Measurements from ENCODE around the gene MBNL1.

The MBNL1 gene

GRCh38 chr3:152299249-152299976 is 30.7 kb downstream of the MBNL1 start:
- DNase-seq = no peak

- DNase-seq = no peak
Observed at GRCh38 chr3:152300029-152300731, 31.5 kb downstream of the MBNL1 start.

GRCh38 chr3:152301745-152302181 is 33.0 kb downstream of the MBNL1 start:
- no peak for DNase-seq

GRCh38 chr3:152302521-152303021 is 33.8 kb downstream of the MBNL1 start:
- peak; percentile 11 to 50 for DNase-seq

GRCh38 chr3:152304160-152304559 is 35.4 kb downstream of the MBNL1 start:
- no peak for DNase-seq

- no peak for DNase-seq
Observed at GRCh38 chr3:152305075-152305474, 36.3 kb downstream of the MBNL1 start.

GRCh38 chr3:152307829-152308474 is 39.2 kb downstream of the MBNL1 start:
- no peak for DNase-seq

- DNase-seq = no peak
Observed at GRCh38 chr3:152308475-152308844, 39.7 kb downstream of the MBNL1 start.

- no peak for DNase-seq
Observed at GRCh38 chr3:152309031-152309430, 40.3 kb downstream of the MBNL1 start.

GRCh38 chr3:152309535-152310307 is 41.0 kb downstream of the MBNL1 start:
- DNase-seq = no peak

- DNase-seq = no peak
Observed at GRCh38 chr3:152313430-152313829, 44.7 kb downstream of the MBNL1 start.

- DNase-seq = no peak
Observed at GRCh38 chr3:152313914-152314313, 45.2 kb downstream of the MBNL1 start.

GRCh38 chr3:152314677-152315353 is 46.1 kb downstream of the MBNL1 start:
- no peak for DNase-seq

GRCh38 chr3:152315623-152316022 is 46.9 kb downstream of the MBNL1 start:
- no peak for DNase-seq

- DNase-seq = no peak
Observed at GRCh38 chr3:152316318-152316717, 47.6 kb downstream of the MBNL1 start.

GRCh38 chr3:152317184-152317583 is 48.5 kb downstream of the MBNL1 start:
- no peak for DNase-seq

- DNase-seq = no peak
Observed at GRCh38 chr3:152317956-152318355, 49.2 kb downstream of the MBNL1 start.

- peak in 1 of 2 donors; percentile 29 for DNase-seq
Observed at GRCh38 chr3:152318512-152318911, 49.8 kb downstream of the MBNL1 start.

- no peak for DNase-seq
Observed at GRCh38 chr3:152319256-152319655, 50.5 kb downstream of the MBNL1 start.

GRCh38 chr3:152319831-152320617 is 51.3 kb downstream of the MBNL1 start:
- DNase-seq = no peak

- DNase-seq = no peak
Observed at GRCh38 chr3:152321200-152321954, 52.6 kb downstream of the MBNL1 start.

Data from hippocampal formation (tissue), 2 donors.